HCT116 (cell line): ENCODE results near the gene RBBP8. TPM values are rescaled to one million over a fixed set of nuclear protein-coding genes. Genes with fewer than 3 reads are reported as not detected.

Experiments used
- ATAC-seq: fragments of 200-7000 bp; cut with Tn5 transposase; 2 replicates; pipeline ENCODE4 v1.9.1; 2020; ENCODE audit warnings: mild to moderate bottlenecking, moderate library complexity
- BruUV-seq: library from RNA; stranded (reverse); fragments of 400-500 nt; replicated peaks from 2 replicates; lab custom pipeline; 2021; lab: Mats Ljungman, UMichigan
- CTCF ChIA-PET: fragments of 300-600 bp; sonication (Branson Sonifier 250); formaldehyde crosslinking; loops from one replicate; lab custom pipeline; 2021; ENCODE audit warnings: antibody characterized with exemption; lab: Charles Lee
- POLR2A ChIA-PET: fragments of 300-600, 350-600 bp; sonication (Branson Sonifier 250); formaldehyde crosslinking; loops from one replicate; lab custom pipeline; 2021; ENCODE audit warnings: antibody characterized with exemption; lab: Charles Lee
- RAD21 ChIA-PET, 2 experiments: fragments of 300-600 bp; sonication (Branson Sonifier 250); formaldehyde crosslinking; loops; one replicate each; lab custom pipeline; 2023; ENCODE audit warnings: low total read pairs in 2 of 2; ENCODE audit not compliant: uncharacterized antibody in 2 of 2, unreplicated experiment in 2 of 2, low non-redundant PET in 1 of 2; lab: Charles Lee
- DNase-seq: peaks from one replicate; pipeline ENCODE4 v3.0.0-alpha.2; 2010; ENCODE audit warnings: low read depth, low spot score
- H2AFZ ChIP-seq: fragments of 200-600 bp; shearing (Covaris generic), sonication (generic); 2 replicates; pipeline ENCODE4 v1.6.1; 2017; ENCODE audit warnings: low read depth, mixed run types, mixed read lengths, antibody characterized with exemption, low read length; ENCODE audit not compliant: poor library complexity, severe bottlenecking
- H3K27ac ChIP-seq: 2 replicates; pipeline ENCODE4 v1.5.1; 2012; ENCODE audit warnings: low read depth, low read length
- H3K27me3 ChIP-seq: fragments of 200-600 bp; sonication (generic); 2 replicates; pipeline ENCODE4 v1.6.1; 2016; ENCODE audit warnings: mixed run types, low read length, mixed read lengths; ENCODE audit not compliant: insufficient read depth
- H3K36me3 ChIP-seq, 2 experiments: fragments of 200-500 bp in 1 of 2; fragments of 200-600 bp in 1 of 2; sonication (Bioruptor generic) in 1 of 2; sonication (generic) in 1 of 2; 2 replicates each; pipeline versions ENCODE4 v1.5.1 to v1.6.1; 2014 to 2016; ENCODE audit warnings: low read length in 2 of 2, inconsistent platforms in 1 of 2, mixed read lengths in 1 of 2, mixed run types in 1 of 2; ENCODE audit not compliant: insufficient read depth in 2 of 2, control insufficient read depth in 1 of 2
- H3K4me1 ChIP-seq, 2 experiments: fragments of 200-600 bp in 1 of 2; sonication (generic) in 1 of 2; 2 replicates each; pipeline versions ENCODE4 v1.5.1 to v1.6.1; 2012 to 2017; ENCODE audit warnings: low read length in 2 of 2, inconsistent platforms in 1 of 2, mild to moderate bottlenecking in 1 of 2, mixed read lengths in 1 of 2, mixed run types in 1 of 2, moderate library complexity in 1 of 2; ENCODE audit not compliant: insufficient read depth in 2 of 2, control insufficient read depth in 1 of 2
- H3K4me2 ChIP-seq: fragments of 200-600 bp; sonication (generic); 2 replicates; pipeline ENCODE4 v1.6.1; 2017; ENCODE audit warnings: mixed run types, low read length, mixed read lengths
- H3K4me3 ChIP-seq, 2 experiments: fragments of 200-600 bp in 1 of 2; sonication (generic) in 1 of 2; replicated peaks in 1 of 2; 2 replicates each; pipeline ENCODE4 v1.5.1; 2011 to 2016; ENCODE audit warnings: low read length in 2 of 2, control low read depth in 1 of 2, low read depth in 1 of 2, mild to moderate bottlenecking in 1 of 2, mixed read lengths in 1 of 2, mixed run types in 1 of 2
- H3K79me2 ChIP-seq: fragments of 200-600 bp; sonication (generic); 2 replicates; pipeline ENCODE4 v1.6.1; 2017; ENCODE audit warnings: mild to moderate bottlenecking, mixed run types, low read length, moderate library complexity, mixed read lengths; ENCODE audit not compliant: insufficient read depth
- H3K9ac ChIP-seq: fragments of 200-600 bp; sonication (generic); 2 replicates; pipeline ENCODE4 v1.6.1; 2016; ENCODE audit warnings: low read length, mixed read lengths
- H3K9me2 ChIP-seq: fragments of 200-600 bp; sonication (generic), shearing (Covaris generic); 2 replicates; pipeline ENCODE4 v1.6.1; 2017; ENCODE audit warnings: mixed run types, mild to moderate bottlenecking, moderate library complexity; ENCODE audit not compliant: insufficient read depth
- H3K9me3 ChIP-seq, 2 experiments: fragments of 200-500 bp in 1 of 2; fragments of 200-600 bp in 1 of 2; sonication (Bioruptor generic) in 1 of 2; sonication (generic) in 1 of 2; 2 replicates each; pipeline ENCODE4 v1.6.1; 2014 to 2017; ENCODE audit warnings: low read length in 2 of 2, mixed read lengths in 2 of 2, inconsistent platforms in 1 of 2, low read depth in 1 of 2, mild to moderate bottlenecking in 1 of 2, mixed run types in 1 of 2, moderate library complexity in 1 of 2; ENCODE audit not compliant: control insufficient read depth in 1 of 2, insufficient read depth in 1 of 2
- H4K20me1 ChIP-seq: fragments of 200-600 bp; sonication (generic), shearing (Covaris generic); 2 replicates; pipeline ENCODE4 v1.6.1; 2017; ENCODE audit warnings: mixed run types, mild to moderate bottlenecking, moderate library complexity; ENCODE audit not compliant: insufficient read depth
- CTCF ChIP-seq, 3 experiments: fragments of 200-600 bp in 1 of 3; sonication (generic) in 1 of 3; IDR thresholded peaks in 2 of 3; conservative IDR thresholded peaks in 1 of 3; 2 replicates each; pipeline ENCODE4 v1.5.1; 2012 to 2017; ENCODE audit warnings: low read depth in 2 of 3, low read length in 2 of 3, antibody characterized with exemption in 1 of 3, borderline replicate concordance in 1 of 3, control low read depth in 1 of 3, mild to moderate bottlenecking in 1 of 3, mixed read lengths in 1 of 3, mixed run types in 1 of 3, moderate library complexity in 1 of 3; ENCODE audit not compliant: insufficient read depth in 1 of 3
- EGR1 ChIP-seq: IDR thresholded peaks from 2 replicates; pipeline ENCODE4 v1.6.1; 2012; ENCODE audit warnings: low read depth
- FOSL1 ChIP-seq: IDR thresholded peaks from 2 replicates; pipeline ENCODE4 v1.6.1; 2012; ENCODE audit warnings: low read depth
- JUND ChIP-seq: IDR thresholded peaks from 2 replicates; pipeline ENCODE4 v1.6.1; 2012
- MAX ChIP-seq: IDR thresholded peaks from 2 replicates; pipeline ENCODE4 v1.6.1; 2012
- POLR2A ChIP-seq: IDR thresholded peaks from 2 replicates; pipeline ENCODE4 v1.7.0; 2011; ENCODE audit warnings: borderline replicate concordance; ENCODE audit not compliant: insufficient read depth, insufficient read length; ENCODE audit errors: extremely low read depth
- POLR2AphosphoS5 ChIP-seq: IDR thresholded peaks from 2 replicates; pipeline ENCODE4 v1.6.1; 2011; ENCODE audit warnings: mild to moderate bottlenecking, low read depth, low read length, moderate library complexity
- RAD21 ChIP-seq: IDR thresholded peaks from 2 replicates; pipeline ENCODE4 v1.6.1; 2012; ENCODE audit warnings: low read depth, mild to moderate bottlenecking
- REST ChIP-seq: IDR thresholded peaks from 2 replicates; pipeline ENCODE4 v1.6.1; 2012; ENCODE audit warnings: low read depth
- SRF ChIP-seq: IDR thresholded peaks from 2 replicates; pipeline ENCODE4 v1.6.1; 2012; ENCODE audit warnings: low read depth
- YY1 ChIP-seq: IDR thresholded peaks from 2 replicates; pipeline ENCODE4 v1.6.1; 2011; ENCODE audit warnings: low read length, low read depth, moderate library complexity, mild to moderate bottlenecking; ENCODE audit not compliant: insufficient replicate concordance; ENCODE audit errors: extremely low read depth
- ZBTB33 ChIP-seq: IDR thresholded peaks from 2 replicates; pipeline ENCODE4 v1.6.1; 2011; ENCODE audit warnings: mild to moderate bottlenecking, low read length, moderate library complexity; ENCODE audit not compliant: insufficient replicate concordance; ENCODE audit errors: extremely low read depth
- ZFX ChIP-seq: fragments of 450-650 bp; IDR thresholded peaks from 2 replicates; pipeline ENCODE4 v1.6.1; 2017
- intact Hi-C: fragments of 100-400 bp; cut with micrococcal nuclease; formaldehyde crosslinking; loops from 2 replicates; pipeline ENCODE4 v1.10.0; 2022
- total RNA-seq: library from RNA; stranded (reverse); gene quantifications from one replicate; pipeline ENCODE4 v1.2.1, GENCODE V29; 2021; ENCODE audit not compliant: unreplicated experiment

Gene RBBP8
- total RNA-seq, 1 experiment from 2014 or later = 66.6 TPM

GRCh38 chr18:22935431-22935830 lies 2.3 kb downstream of the RBBP8 start:
- RAD21 ChIA-PET = no interaction called here
- no peak overlapping the region for H3K4me3 ChIP-seq
- intact Hi-C loops = no loop called here
- H2AFZ ChIP-seq = no peak overlapping the region
- H3K9me2 ChIP-seq = no peaks in the 10 kb centered on the region
- no peak for ATAC-seq
- TF ChIP-seq ZFX (no peak), POLR2A (no peak), POLR2AphosphoS5 (no peak), FOSL1 (no peak)
- DNase-seq = no peak
- peaks cover 0 to 19% of the 10 kb centered on the region in 2 experiments; a peak in 3 of 4 replicates for H3K4me1 ChIP-seq
- peaks cover 10 to 16% of the 10 kb centered on the region in 2 experiments for H3K36me3 ChIP-seq
- peaks cover 64% of the 10 kb centered on the region for H3K79me2 ChIP-seq
- no peak overlapping the region for H3K27ac ChIP-seq
- no peak overlapping the region for H3K9ac ChIP-seq
- H3K9me3 ChIP-seq = no peaks in the 10 kb centered on the region
- H4K20me1 ChIP-seq = no peaks in the 10 kb centered on the region
- no peaks in the 10 kb centered on the region for H3K27me3 ChIP-seq
- POLR2A ChIA-PET = interaction anchor here (1.0 kb wide), 1 partner anchor 26 kb away, joined by 4 read pairs; no protein-coding TSS in a partner anchor
- no peak overlapping the region; the same call in 1 of the 2 replicates for H3K4me2 ChIP-seq
- BruUV-seq = no TSS peak
- CTCF ChIA-PET = no interaction called here

DNA sequence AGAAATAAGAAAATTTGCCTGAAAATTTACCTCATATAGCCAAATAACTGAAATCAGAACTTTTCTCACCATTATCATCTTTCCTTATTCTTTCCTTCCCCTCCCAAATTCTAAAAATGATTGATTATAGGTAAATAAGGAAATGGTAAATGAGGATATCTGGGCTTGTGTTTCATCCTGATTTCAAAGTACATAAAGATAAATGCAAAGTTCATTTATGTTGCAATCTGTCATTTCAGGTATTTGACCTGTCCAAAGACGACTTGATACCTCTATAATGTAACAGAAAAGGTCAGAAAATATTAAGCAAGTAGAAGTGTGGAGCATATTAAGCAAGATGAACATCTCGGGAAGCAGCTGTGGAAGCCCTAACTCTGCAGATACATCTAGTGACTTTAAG lies 3.4 kb downstream of the RBBP8 start:
- H3K4me2 ChIP-seq = no peak overlapping the region
- no peaks in the 10 kb centered on the region for H3K9me2 ChIP-seq
- ChIA-PET CTCF (no interaction called here), POLR2A (no interaction called here), RAD21 (no interaction called here)
- BruUV-seq = no TSS peak
- peaks cover 0 to 19% of the 10 kb centered on the region in 2 experiments; a peak in 3 of 4 replicates for H3K4me1 ChIP-seq
- ATAC-seq (no peak), DNase-seq (no peak)
- H3K4me3 ChIP-seq = no peak overlapping the region
- no peak overlapping the region for H3K9ac ChIP-seq
- H3K36me3 ChIP-seq = peaks cover 12 to 16% of the 10 kb centered on the region in 2 experiments
- no peaks in the 10 kb centered on the region for H3K9me3 ChIP-seq
- intact Hi-C loops = no loop called here
- H3K27ac ChIP-seq = no peak overlapping the region
- peaks cover 72% of the 10 kb centered on the region for H3K79me2 ChIP-seq
- no peak overlapping the region for H2AFZ ChIP-seq
- no peaks in the 10 kb centered on the region for H4K20me1 ChIP-seq
- no peaks in the 10 kb centered on the region for H3K27me3 ChIP-seq
- TF ChIP-seq REST = no peak
- no peak for TF ChIP-seq RAD21
- no peak for TF ChIP-seq EGR1
- TF ChIP-seq JUND = no peak
- TF ChIP-seq MAX = no peak
- no peak for TF ChIP-seq ZBTB33
- no peak for TF ChIP-seq ZFX
- TF ChIP-seq SRF = no peak
- TF ChIP-seq CTCF (IDR thresholded peaks at IDR 0.05 in 2 of 3, conservative IDR thresholded peaks at IDR 0.05 in 1 of 3; ENCODE audit: borderline replicate concordance in 1 of 3, insufficient read depth in 1 of 3, low read depth in 2 of 3, low read length in 2 of 3) = no peak
- TF ChIP-seq YY1 = no peak
- no peak for TF ChIP-seq POLR2AphosphoS5
